K562 (cell line): ENCODE data around the gene CYB561A3.

Source experiments
- BRCA1 ChIP-seq, 2 experiments: fragments of 450-650 bp in 1 of 2; sonication (generic) in 1 of 2; formaldehyde crosslinking in 1 of 2; IDR thresholded peaks; 2 replicates each; pipeline versions ENCODE4 v1.5.0 to v1.6.1; 2017 to 2020; ENCODE audit warnings: mild to moderate bottlenecking in 1 of 2, missing genetic modification reagents in 1 of 2
- FOXA3 ChIP-seq, 2 experiments: fragments of 450-650 bp in 1 of 2; sonication (generic) in 1 of 2; formaldehyde crosslinking; IDR thresholded peaks in 1 of 2; conservative IDR thresholded peaks in 1 of 2; 2 replicates each; pipeline versions ENCODE4 v1.4.0 to v1.8.0; 2020 to 2022; ENCODE audit warnings: mild to moderate bottlenecking in 2 of 2, missing genetic modification reagents in 1 of 2
- HCFC1 ChIP-seq: IDR thresholded peaks from 2 replicates; pipeline ENCODE4 v1.6.1; 2012; ENCODE audit warnings: low read depth, low read length, improper control_type of control experiment
- HNRNPUL1 ChIP-seq: fragments of 200-400 bp; formaldehyde crosslinking; IDR thresholded peaks from 2 replicates; pipeline ENCODE4 v1.6.1; 2017; ENCODE audit warnings: low read length
- TAF15 ChIP-seq: fragments of 200-400 bp; formaldehyde crosslinking; IDR thresholded peaks from 2 replicates; pipeline ENCODE4 v1.6.1; 2017; ENCODE audit warnings: mild to moderate bottlenecking, low read depth, low read length, moderate library complexity
- TEAD4 ChIP-seq, 2 experiments: sonication (generic) in 1 of 2; formaldehyde crosslinking in 1 of 2; IDR thresholded peaks; 2 replicates each; pipeline versions ENCODE4 v1.6.1 to v1.8.0; 2012 to 2022; ENCODE audit warnings: borderline replicate concordance in 1 of 2, inconsistent platforms in 1 of 2, low read length in 1 of 2, mild to moderate bottlenecking in 1 of 2, missing genetic modification reagents in 1 of 2
- TF ChIP-seq, protein P1 (sequence below): sonication (generic); formaldehyde crosslinking; IDR thresholded peaks from 2 replicates; pipeline ENCODE4 v1.8.1; 2023; ENCODE audit warnings: mild to moderate bottlenecking, missing genetic modification reagents
- TF ChIP-seq, protein P2 (sequence below), 3 experiments: IDR thresholded peaks in 2 of 3; conservative IDR thresholded peaks in 1 of 3; 2 replicates each; pipeline ENCODE4 v1.5.1; 2011 to 2012; ENCODE audit warnings: low read length in 3 of 3, mild to moderate bottlenecking in 3 of 3, control low read depth in 2 of 3, improper control_type of control experiment in 1 of 3, inconsistent platforms in 1 of 3, low read depth in 1 of 3, mixed read lengths in 1 of 3, moderate library complexity in 1 of 3; ENCODE audit not compliant: insufficient read depth in 2 of 3
- TF ChIP-seq, protein P3 (sequence below), 2 experiments: fragments of 450-650 bp in 1 of 2; sonication (generic) in 1 of 2; formaldehyde crosslinking; conservative IDR thresholded peaks; 2 replicates each; pipeline versions ENCODE4 v1.4.0 to v1.8.1; 2020 to 2022; ENCODE audit warnings: mild to moderate bottlenecking in 1 of 2, missing genetic modification reagents in 1 of 2
- TF ChIP-seq, protein P4 (sequence below): conservative IDR thresholded peaks from 2 replicates; pipeline ENCODE4 v1.6.1; 2011; ENCODE audit warnings: low read depth, mild to moderate bottlenecking, low read length; ENCODE audit not compliant: control insufficient read depth

DNA sequence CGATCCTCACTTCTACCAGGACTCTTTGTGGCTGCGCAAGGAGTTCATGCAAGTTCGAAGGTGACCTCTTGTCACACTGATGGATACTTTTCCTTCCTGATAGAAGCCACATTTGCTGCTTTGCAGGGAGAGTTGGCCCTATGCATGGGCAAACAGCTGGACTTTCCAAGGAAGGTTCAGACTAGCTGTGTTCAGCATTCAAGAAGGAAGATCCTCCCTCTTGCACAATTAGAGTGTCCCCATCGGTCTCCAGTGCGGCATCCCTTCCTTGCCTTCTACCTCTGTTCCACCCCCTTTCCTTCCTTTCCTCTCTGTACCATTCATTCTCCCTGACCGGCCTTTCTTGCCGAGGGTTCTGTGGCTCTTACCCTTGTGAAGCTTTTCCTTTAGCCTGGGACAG, 7.0 kb upstream of the CYB561A3 start:
- TF ChIP-seq FOXA3 (CRISPR knock-in tag; conservative IDR thresholded peaks at IDR 0.05 in 1 of 2, IDR thresholded peaks at IDR 0.05 in 1 of 2) (no peak), TEAD4 (IDR thresholded peaks at IDR 0.05; ENCODE audit: low read length) (no peak), TEAD4 (CRISPR knock-in tag; IDR thresholded peaks at IDR 0.05; ENCODE audit: borderline replicate concordance) (no peak), HCFC1 (no peak), HNRNPUL1 (no peak), BRCA1 (IDR thresholded peaks at IDR 0.05) (no peak), BRCA1 (CRISPR knock-in tag; IDR thresholded peaks at IDR 0.05) (no peak), TAF15 (no peak)
- TF ChIP-seq, protein P1, sequence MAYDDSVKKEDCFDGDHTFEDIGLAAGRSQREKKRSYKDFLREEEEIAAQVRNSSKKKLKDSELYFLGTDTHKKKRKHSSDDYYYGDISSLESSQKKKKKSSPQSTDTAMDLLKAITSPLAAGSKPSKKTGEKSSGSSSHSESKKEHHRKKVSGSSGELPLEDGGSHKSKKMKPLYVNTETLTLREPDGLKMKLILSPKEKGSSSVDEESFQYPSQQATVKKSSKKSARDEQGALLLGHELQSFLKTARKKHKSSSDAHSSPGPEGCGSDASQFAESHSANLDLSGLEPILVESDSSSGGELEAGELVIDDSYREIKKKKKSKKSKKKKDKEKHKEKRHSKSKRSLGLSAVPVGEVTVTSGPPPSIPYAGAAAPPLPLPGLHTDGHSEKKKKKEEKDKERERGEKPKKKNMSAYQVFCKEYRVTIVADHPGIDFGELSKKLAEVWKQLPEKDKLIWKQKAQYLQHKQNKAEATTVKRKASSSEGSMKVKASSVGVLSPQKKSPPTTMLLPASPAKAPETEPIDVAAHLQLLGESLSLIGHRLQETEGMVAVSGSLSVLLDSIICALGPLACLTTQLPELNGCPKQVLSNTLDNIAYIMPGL (CRISPR knock-in tag), result no peak
- TF ChIP-seq, protein P2, sequence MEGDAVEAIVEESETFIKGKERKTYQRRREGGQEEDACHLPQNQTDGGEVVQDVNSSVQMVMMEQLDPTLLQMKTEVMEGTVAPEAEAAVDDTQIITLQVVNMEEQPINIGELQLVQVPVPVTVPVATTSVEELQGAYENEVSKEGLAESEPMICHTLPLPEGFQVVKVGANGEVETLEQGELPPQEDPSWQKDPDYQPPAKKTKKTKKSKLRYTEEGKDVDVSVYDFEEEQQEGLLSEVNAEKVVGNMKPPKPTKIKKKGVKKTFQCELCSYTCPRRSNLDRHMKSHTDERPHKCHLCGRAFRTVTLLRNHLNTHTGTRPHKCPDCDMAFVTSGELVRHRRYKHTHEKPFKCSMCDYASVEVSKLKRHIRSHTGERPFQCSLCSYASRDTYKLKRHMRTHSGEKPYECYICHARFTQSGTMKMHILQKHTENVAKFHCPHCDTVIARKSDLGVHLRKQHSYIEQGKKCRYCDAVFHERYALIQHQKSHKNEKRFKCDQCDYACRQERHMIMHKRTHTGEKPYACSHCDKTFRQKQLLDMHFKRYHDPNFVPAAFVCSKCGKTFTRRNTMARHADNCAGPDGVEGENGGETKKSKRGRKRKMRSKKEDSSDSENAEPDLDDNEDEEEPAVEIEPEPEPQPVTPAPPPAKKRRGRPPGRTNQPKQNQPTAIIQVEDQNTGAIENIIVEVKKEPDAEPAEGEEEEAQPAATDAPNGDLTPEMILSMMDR (IDR thresholded peaks at IDR 0.05 in 2 of 3, conservative IDR thresholded peaks at IDR 0.05 in 1 of 3; ENCODE audit: insufficient read depth in 2 of 3, low read depth in 1 of 3, low read length in 3 of 3), result no peak
- TF ChIP-seq, protein P3, sequence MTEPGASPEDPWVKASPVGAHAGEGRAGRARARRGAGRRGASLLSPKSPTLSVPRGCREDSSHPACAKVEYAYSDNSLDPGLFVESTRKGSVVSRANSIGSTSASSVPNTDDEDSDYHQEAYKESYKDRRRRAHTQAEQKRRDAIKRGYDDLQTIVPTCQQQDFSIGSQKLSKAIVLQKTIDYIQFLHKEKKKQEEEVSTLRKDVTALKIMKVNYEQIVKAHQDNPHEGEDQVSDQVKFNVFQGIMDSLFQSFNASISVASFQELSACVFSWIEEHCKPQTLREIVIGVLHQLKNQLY (CRISPR knock-in tag; conservative IDR thresholded peaks at IDR 0.05), result no peak
- TF ChIP-seq, protein P4, sequence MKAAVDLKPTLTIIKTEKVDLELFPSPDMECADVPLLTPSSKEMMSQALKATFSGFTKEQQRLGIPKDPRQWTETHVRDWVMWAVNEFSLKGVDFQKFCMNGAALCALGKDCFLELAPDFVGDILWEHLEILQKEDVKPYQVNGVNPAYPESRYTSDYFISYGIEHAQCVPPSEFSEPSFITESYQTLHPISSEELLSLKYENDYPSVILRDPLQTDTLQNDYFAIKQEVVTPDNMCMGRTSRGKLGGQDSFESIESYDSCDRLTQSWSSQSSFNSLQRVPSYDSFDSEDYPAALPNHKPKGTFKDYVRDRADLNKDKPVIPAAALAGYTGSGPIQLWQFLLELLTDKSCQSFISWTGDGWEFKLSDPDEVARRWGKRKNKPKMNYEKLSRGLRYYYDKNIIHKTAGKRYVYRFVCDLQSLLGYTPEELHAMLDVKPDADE, result no peak
